ENCODE measurements around the gene ZNF101. TPM values are rescaled to one million over a fixed set of nuclear protein-coding genes. Genes with fewer than 3 reads are reported as not detected.

Gene ZNF101
- 10 to 100 TPM; 13.2 to 18.4 (median 15.1) TPM for polyA plus RNA-seq (ENCODE audit: insufficient read length in 3 of 3)
- long read RNA-seq, donor 1: 0 reads
- long read RNA-seq, donor 2, full-length matches to known transcripts: 2 of 2 reads
- long read RNA-seq, donor 2, partial matches to known transcripts: 0 of 2 reads
- long read RNA-seq, donor 2, other reads (novel, unspliced or antisense): 0 of 2 reads
- long read RNA-seq, donor 3, full-length matches to known transcripts: 1 of 1 reads
- long read RNA-seq, donor 3, partial matches to known transcripts: 0 of 1 reads
- long read RNA-seq, donor 3, other reads (novel, unspliced or antisense): 0 of 1 reads
- long read RNA-seq, donor 4, full-length matches to known transcripts: 5 of 5 reads
- long read RNA-seq, donor 4, partial matches to known transcripts: 0 of 5 reads
- long read RNA-seq, donor 4, other reads (novel, unspliced or antisense): 0 of 5 reads
- long read RNA-seq, donor 5, full-length matches to known transcripts: 1 of 1 reads
- long read RNA-seq, donor 5, partial matches to known transcripts: 0 of 1 reads
- long read RNA-seq, donor 5, other reads (novel, unspliced or antisense): 0 of 1 reads
- long read RNA-seq, donor 6, partial matches to known transcripts: 0 of 1 reads
- long read RNA-seq, donor 6, other reads (novel, unspliced or antisense): 0 of 1 reads
- long read RNA-seq, donor 7, full-length matches to known transcripts: 3 of 3 reads
- long read RNA-seq, donor 7, partial matches to known transcripts: 0 of 3 reads
- long read RNA-seq, donor 7, other reads (novel, unspliced or antisense): 0 of 3 reads
- long read RNA-seq, donor 8: 0 reads
- long read RNA-seq, donor 9, full-length matches to known transcripts: 1 of 1 reads
- long read RNA-seq, donor 9, partial matches to known transcripts: 0 of 1 reads
- long read RNA-seq, donor 9, other reads (novel, unspliced or antisense): 0 of 1 reads
- long read RNA-seq, donor 10: 0 reads
- long read RNA-seq, donor 11, full-length matches to known transcripts: 1 of 1 reads
- long read RNA-seq, donor 11, partial matches to known transcripts: 0 of 1 reads
- long read RNA-seq, donor 11, other reads (novel, unspliced or antisense): 0 of 1 reads
- long read RNA-seq, donor 12, full-length matches to known transcripts: 6 of 6 reads
- long read RNA-seq, donor 12, partial matches to known transcripts: 0 of 6 reads
- long read RNA-seq, donor 12, other reads (novel, unspliced or antisense): 0 of 6 reads
- long read RNA-seq, donor 13, partial matches to known transcripts: 0 of 2 reads
- long read RNA-seq, donor 13, other reads (novel, unspliced or antisense): 0 of 2 reads
- long read RNA-seq, donor 14: 0 reads
- long read RNA-seq, donor 15: 0 reads
- long read RNA-seq, donor 16, full-length matches to known transcripts: 2 of 2 reads
- long read RNA-seq, donor 16, partial matches to known transcripts: 0 of 2 reads
- long read RNA-seq, donor 16, other reads (novel, unspliced or antisense): 0 of 2 reads

GRCh38 chr19:19668230-19669012 is at the start of gene ZNF101:
TSS of gene ZNF101 (plus strand) at chr19:19668839. CDS start at chr19:19668964, 125 bp downstream.
- DNase-seq: peak; percentile 92

GRCh38 chr19:19619181-19619848 is 49.3 kb upstream of the ZNF101 start:
- no peak for DNase-seq

GRCh38 chr19:19619849-19620210 is 48.8 kb upstream of the ZNF101 start:
- no peak for DNase-seq

- DNase-seq: no peak
Measured at GRCh38 chr19:19623383-19623782, 45.3 kb upstream of the ZNF101 start.

GRCh38 chr19:19624032-19624570 is 44.5 kb upstream of the ZNF101 start:
- DNase-seq: no peak

- no peak for DNase-seq
Measured at GRCh38 chr19:19626516-19627472, 41.8 kb upstream of the ZNF101 start.

GRCh38 chr19:19627621-19628500 is 40.8 kb upstream of the ZNF101 start, which contains the start of gene LPAR2:
TSS of gene LPAR2 (minus strand) at chr19:19628220. CDS start at chr19:19627275, 945 bp downstream.
- peak; percentile 60 for DNase-seq

GRCh38 chr19:19628501-19629134 is 40.0 kb upstream of the ZNF101 start:
- DNase-seq: peak; percentile 78

GRCh38 chr19:19630062-19630414 is 38.6 kb upstream of the ZNF101 start:
- no peak for DNase-seq

GRCh38 chr19:19630426-19630825 is 38.2 kb upstream of the ZNF101 start:
- no peak for DNase-seq

GRCh38 chr19:19631346-19631745 is 37.3 kb upstream of the ZNF101 start:
- no peak for DNase-seq

GRCh38 chr19:19632661-19633060 is 36.0 kb upstream of the ZNF101 start:
- DNase-seq: no peak

GRCh38 chr19:19633711-19634515 is 34.7 kb upstream of the ZNF101 start:
- no peak for DNase-seq

- no peak for DNase-seq
Measured at GRCh38 chr19:19634516-19635312, 33.9 kb upstream of the ZNF101 start.

- no peak for DNase-seq
Measured at GRCh38 chr19:19635313-19635702, 33.3 kb upstream of the ZNF101 start.
